ENCODE results near the gene GFER.

DNA sequence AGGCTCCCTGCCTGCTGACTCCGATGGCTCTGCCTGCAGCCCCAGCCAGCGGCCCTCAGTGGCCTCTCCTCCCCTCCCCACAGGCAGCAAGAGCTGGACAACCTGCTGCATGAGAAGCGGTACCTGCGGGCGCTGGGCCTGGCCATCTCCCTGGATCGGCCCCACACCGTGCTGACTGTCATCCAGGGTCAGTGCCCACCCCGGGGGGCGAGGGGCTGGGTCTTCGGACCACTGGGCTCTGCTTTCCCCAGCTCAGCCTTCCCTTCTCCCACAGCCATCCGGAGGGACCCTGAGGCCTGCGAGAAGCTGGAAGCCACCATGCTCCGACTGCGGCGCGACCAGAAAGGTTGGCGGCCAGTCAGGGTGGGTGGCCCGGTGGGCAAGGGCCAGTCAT lies 6.1 kb upstream of the GFER start:
- TF ChIP-seq, protein P1, sequence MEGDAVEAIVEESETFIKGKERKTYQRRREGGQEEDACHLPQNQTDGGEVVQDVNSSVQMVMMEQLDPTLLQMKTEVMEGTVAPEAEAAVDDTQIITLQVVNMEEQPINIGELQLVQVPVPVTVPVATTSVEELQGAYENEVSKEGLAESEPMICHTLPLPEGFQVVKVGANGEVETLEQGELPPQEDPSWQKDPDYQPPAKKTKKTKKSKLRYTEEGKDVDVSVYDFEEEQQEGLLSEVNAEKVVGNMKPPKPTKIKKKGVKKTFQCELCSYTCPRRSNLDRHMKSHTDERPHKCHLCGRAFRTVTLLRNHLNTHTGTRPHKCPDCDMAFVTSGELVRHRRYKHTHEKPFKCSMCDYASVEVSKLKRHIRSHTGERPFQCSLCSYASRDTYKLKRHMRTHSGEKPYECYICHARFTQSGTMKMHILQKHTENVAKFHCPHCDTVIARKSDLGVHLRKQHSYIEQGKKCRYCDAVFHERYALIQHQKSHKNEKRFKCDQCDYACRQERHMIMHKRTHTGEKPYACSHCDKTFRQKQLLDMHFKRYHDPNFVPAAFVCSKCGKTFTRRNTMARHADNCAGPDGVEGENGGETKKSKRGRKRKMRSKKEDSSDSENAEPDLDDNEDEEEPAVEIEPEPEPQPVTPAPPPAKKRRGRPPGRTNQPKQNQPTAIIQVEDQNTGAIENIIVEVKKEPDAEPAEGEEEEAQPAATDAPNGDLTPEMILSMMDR (IDR thresholded peaks at IDR 0.05), result no peak
- no peak for TF ChIP-seq POLR2A (IDR thresholded peaks at IDR 0.05)
- no peak for TF ChIP-seq EP300 (IDR thresholded peaks at IDR 0.05)

Measured in tibial nerve (tissue), 4 donors.